NOMO-1 (cell line): ENCODE results near the gene COL7A1.
A peak's percentile ranks its signal among the peaks of the same experiment; 100 is the strongest.
"Not testable (repeated sequence)": the region's sequence is repeated elsewhere in the genome, so short reads cannot be mapped to it uniquely, and the experiment has no call there.

Source experiments
- DNase-seq, 2 experiments: peaks; one replicate each; lab custom pipeline; 2025; ENCODE audit not compliant: unreplicated experiment in 2 of 2; lab: John Stamatoyannopoulos, UW

COL7A1 gene

GRCh38 chr3:48565186-48565585 is 29.9 kb downstream of the COL7A1 start:
- no peak for DNase-seq

- DNase-seq, result no peak
Observed at GRCh38 chr3:48564667-48565066, 30.5 kb downstream of the COL7A1 start.

GRCh38 chr3:48564022-48564421 is 31.1 kb downstream of the COL7A1 start:
- DNase-seq, result peak; percentile 63 to 83

DNA sequence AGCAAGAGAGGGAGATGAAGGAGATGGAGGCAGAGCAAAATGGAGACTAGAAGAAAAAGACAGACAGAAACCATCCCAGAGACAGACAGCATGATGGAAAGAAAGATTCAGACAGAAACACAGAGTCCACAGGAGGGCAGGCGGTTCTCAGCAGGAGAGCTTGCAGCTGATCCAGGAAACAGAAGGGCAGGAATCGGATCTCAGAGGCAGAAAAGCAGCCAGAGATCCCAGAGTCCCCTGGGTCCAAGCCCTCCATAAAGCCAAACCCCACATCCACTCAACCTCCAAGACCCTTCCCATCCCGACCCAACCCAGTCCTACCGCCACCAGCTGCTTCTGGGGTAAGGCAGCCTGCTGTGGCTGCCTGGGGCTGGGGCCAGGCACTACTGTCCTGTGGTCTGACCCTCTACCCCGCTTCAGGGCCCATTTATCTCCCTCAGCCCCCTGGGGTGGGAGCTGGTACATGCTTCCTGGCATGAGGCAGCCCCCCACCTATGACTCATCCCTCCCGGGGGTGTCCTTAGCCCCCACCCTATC is 31.7 kb downstream of the COL7A1 start, which contains the start of gene UCN2:
UCN2 (minus strand) TSS at position 400 of the 537 bp plus-strand sequence. CDS start 657 bp downstream, outside the sequence.
- no peak for DNase-seq

- no peak for DNase-seq
Observed at GRCh38 chr3:48562367-48563095, 32.6 kb downstream of the COL7A1 start.

GRCh38 chr3:48561045-48561736 is 33.9 kb downstream of the COL7A1 start:
- DNase-seq, result peak; percentile 68 to 77

- DNase-seq, result no peak
Observed at GRCh38 chr3:48560648-48561018, 34.5 kb downstream of the COL7A1 start.

- DNase-seq, result peak; percentile 34 to 35
Observed at GRCh38 chr3:48558493-48559134, 36.5 kb downstream of the COL7A1 start.

DNA sequence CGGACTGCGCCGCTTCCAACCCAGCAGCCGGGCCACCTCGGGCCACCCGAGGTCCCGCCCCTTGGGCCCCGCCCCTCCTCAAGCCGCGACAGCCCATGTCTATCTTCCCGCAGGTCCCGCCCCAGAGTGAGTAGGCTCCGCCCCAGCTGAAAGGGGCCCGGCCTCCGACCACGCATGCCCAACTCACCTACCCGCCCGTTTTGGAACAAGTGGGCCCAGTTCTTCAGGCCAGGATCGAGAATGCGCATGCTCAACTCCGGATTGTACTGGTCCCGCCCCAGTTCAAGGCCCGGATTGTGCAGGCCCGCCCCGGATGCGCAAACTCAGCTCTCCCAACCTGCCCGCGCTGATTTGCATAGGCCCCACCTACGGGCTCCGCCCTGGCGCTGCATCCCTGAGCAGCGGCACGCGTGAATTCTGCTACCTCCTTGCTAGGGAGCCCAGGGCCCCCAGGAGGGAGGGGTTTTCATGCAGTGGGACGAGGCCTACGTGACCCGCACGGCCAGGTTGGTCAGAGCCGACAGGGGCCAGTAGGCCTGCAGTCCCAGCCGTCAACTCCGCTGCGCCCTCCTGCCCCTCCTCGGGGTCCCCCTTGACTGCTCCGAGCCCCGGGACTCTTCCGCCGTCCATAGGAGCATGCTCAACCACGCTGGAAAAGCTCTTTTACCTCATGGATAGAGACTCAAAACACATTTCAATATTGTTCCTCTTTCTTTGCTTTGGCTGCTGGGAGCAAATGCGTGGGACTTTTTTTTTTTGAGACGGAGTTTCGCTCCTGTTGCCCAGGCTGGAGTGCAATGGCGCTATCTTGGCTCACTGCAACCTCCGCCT is 38.1 kb downstream of the COL7A1 start, which contains the start of gene PFKFB4:
PFKFB4 (minus strand) TSS at position 8 of the 831 bp plus-strand sequence. CDS start 26 bp downstream, outside the sequence.
- peak; percentile 99 for DNase-seq

GRCh38 chr3:48555949-48556795 is 39.0 kb downstream of the COL7A1 start:
- no peak for DNase-seq

DNA sequence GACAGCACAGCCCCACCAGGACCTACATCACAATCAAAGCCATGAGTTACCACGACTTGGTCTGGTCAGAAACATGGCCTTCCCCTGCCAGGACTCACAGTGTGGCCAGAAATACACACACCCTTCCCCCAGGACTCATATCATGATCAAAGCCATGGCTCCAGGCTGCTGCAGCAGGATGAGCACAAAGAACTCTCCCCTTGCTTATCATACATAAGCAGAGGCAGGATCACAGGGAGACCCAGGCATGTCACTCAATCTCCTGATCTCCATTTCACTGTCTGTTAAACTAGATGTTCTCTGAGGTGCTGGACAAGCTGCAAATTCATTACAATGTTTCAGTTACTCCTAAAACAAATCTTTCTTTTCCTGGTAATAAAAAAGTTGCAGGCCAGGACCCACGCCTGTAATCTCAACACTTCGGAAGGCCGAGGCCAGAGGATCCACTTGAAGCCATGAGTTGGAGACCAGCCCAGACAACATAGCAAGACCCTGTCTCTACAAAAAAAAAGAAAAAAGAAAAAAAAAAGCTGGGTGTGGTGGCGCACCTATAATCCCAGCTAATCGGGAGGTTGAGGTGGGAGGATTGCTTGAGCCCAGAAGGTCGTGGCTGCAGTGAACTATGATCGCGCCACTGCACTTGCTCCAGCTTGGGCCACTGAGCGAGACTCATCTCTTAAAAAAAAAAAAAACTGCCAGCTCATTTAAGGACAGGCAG is 39.7 kb downstream of the COL7A1 start:
- no peak for DNase-seq

GRCh38 chr3:48553886-48554845 is 41.0 kb downstream of the COL7A1 start:
- DNase-seq, result no peak

- DNase-seq, result no peak
Observed at GRCh38 chr3:48553361-48553760, 41.8 kb downstream of the COL7A1 start.

DNA sequence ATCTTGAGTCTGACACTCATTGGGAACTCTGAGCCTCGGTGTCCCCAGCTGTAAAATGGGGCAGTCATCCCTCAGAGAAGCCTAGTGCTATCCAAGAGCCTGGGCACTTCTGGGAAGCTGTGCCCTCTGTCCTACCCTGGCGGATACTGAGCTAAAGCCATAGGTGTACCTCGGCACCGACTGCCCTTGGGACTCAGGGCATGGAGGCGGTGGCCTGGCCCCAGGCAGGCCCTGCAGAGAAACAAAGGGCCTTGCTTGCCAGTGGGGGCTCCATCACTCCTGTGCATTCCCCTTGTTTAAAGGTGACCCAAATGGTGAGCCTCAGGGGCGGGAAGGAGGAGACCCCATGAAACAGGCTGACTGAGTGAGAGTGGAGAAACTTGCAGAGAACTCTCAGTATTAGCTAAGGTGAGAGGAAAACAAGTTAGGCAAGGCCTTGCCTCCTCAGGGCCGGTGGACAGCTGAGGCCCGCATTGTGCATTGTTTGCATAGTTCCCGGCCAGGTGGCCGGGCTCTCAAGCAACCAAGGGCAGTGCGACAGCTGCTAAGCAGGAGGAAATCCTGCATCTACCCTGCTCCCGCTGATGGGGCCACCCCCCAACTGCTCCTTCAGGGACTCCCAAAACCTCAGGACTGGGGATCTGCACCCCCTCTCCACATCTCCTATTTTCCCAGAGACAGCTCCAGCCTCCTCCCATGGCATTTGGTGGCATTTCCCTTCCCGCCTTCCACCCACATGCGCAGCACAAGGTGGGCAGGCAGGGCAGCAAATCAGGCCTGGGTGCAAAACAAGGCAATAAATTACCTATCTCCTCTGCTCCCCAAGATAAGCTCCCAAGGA is 42.8 kb downstream of the COL7A1 start:
- DNase-seq, result no peak

GRCh38 chr3:48551651-48552050 is 43.5 kb downstream of the COL7A1 start:
- not testable (repeated sequence) for DNase-seq

GRCh38 chr3:48548729-48549705 is 46.1 kb downstream of the COL7A1 start:
- peak; percentile 83 to 85 for DNase-seq
